Endodermal cell (in vitro differentiated cells): Measurements from ENCODE around the gene ZDHHC18. TPM values are rescaled to one million over a fixed set of nuclear protein-coding genes. Genes with fewer than 3 reads are reported as not detected.
A peak's percentile ranks its signal among the peaks of the same experiment; 100 is the strongest.

ENCODE experiments used
- DNase-seq: peaks from one replicate; pipeline ENCODE4 v3.0.0-alpha.2; 2017
- H3K27ac ChIP-seq: 2 replicates; pipeline ENCODE4 v1.5.1; 2013; ENCODE audit warnings: mild to moderate bottlenecking, low read depth, low read length, moderate library complexity
- H3K27me3 ChIP-seq: 2 replicates; pipeline ENCODE4 v1.6.1; 2013; ENCODE audit warnings: mild to moderate bottlenecking, low read length, moderate library complexity; ENCODE audit not compliant: insufficient read depth, control insufficient read depth, poor library complexity, severe bottlenecking
- H3K36me3 ChIP-seq: 2 replicates; pipeline ENCODE4 v1.7.0; 2013; ENCODE audit warnings: mild to moderate bottlenecking, low read length, moderate library complexity; ENCODE audit not compliant: control insufficient read depth, insufficient read depth
- H3K4me1 ChIP-seq: one replicate; pipeline ENCODE4 v1.7.0; 2013; ENCODE audit warnings: low read length; ENCODE audit not compliant: control insufficient read depth, insufficient read depth
- H3K4me3 ChIP-seq: 2 replicates; pipeline ENCODE4 v1.5.1; 2013; ENCODE audit warnings: mild to moderate bottlenecking, low read length, moderate library complexity
- H3K9ac ChIP-seq: 2 replicates; pipeline ENCODE4 v1.6.1; 2013; ENCODE audit warnings: mild to moderate bottlenecking, low read length, moderate library complexity; ENCODE audit not compliant: poor library complexity, severe bottlenecking; ENCODE audit errors: extremely low read depth
- H3K9me3 ChIP-seq: 2 replicates; pipeline ENCODE4 v1.6.1; 2013; ENCODE audit warnings: mild to moderate bottlenecking, low read length, moderate library complexity; ENCODE audit not compliant: control insufficient read depth
- H3K27ac Mint-ChIP-seq: 2 replicates; pipeline ENCODE4 v1.8.0; 2020; ENCODE audit warnings: mixed read lengths
- H3K27me3 Mint-ChIP-seq: 2 replicates; pipeline ENCODE4 v1.8.0; 2021; ENCODE audit warnings: mild to moderate bottlenecking, mixed read lengths; ENCODE audit not compliant: insufficient read depth
- H3K36me3 Mint-ChIP-seq: 2 replicates; pipeline ENCODE4 v1.8.0; 2020; ENCODE audit warnings: low read depth, mixed read lengths
- H3K4me1 Mint-ChIP-seq: 2 replicates; pipeline ENCODE4 v1.8.0; 2020; ENCODE audit warnings: mixed read lengths
- H3K4me3 Mint-ChIP-seq: 2 replicates; pipeline ENCODE4 v1.8.0; 2020; ENCODE audit warnings: mild to moderate bottlenecking, moderate library complexity, mixed read lengths
- H3K9me3 Mint-ChIP-seq: 2 replicates; pipeline ENCODE4 v1.8.0; 2020; ENCODE audit warnings: mild to moderate bottlenecking, mixed read lengths
- WGBS, 2 experiments: methylation state at CpG; one replicate each; pipeline versions ENCODE4 v1.1.5 to v1.1.7; 2013; ENCODE audit warnings: missing lambda C conversion rate in 2 of 2, mixed read lengths in 1 of 2; ENCODE audit not compliant: insufficient coverage in 1 of 2, insufficient read length in 1 of 2; 5-methylcytosine and 5-hydroxymethylcytosine counted together
- total RNA-seq, 2 donors: library from RNA; stranded (reverse); fragmentation: NEBNext Ultra II Directional in 1 of 2; extraction: Animal tissue kit (Norgen Biotek cat#: 25700) in 1 of 2; gene quantifications; 2 replicates in 1 of 2; 3 replicates in 1 of 2; pipeline ENCODE4 v1.2.1, GENCODE V29; 2021
- TF ChIP-seq, protein P1 (sequence below): fragments of 200-600 bp; sonication (generic); conservative IDR thresholded peaks from 2 replicates; pipeline ENCODE4 v1.5.0; 2021; ENCODE audit warnings: antibody characterized with exemption, mild to moderate bottlenecking

The ZDHHC18 gene
- total RNA-seq, 2 donors from 2014 or later = 39.7 to 42.4 TPM

DNA sequence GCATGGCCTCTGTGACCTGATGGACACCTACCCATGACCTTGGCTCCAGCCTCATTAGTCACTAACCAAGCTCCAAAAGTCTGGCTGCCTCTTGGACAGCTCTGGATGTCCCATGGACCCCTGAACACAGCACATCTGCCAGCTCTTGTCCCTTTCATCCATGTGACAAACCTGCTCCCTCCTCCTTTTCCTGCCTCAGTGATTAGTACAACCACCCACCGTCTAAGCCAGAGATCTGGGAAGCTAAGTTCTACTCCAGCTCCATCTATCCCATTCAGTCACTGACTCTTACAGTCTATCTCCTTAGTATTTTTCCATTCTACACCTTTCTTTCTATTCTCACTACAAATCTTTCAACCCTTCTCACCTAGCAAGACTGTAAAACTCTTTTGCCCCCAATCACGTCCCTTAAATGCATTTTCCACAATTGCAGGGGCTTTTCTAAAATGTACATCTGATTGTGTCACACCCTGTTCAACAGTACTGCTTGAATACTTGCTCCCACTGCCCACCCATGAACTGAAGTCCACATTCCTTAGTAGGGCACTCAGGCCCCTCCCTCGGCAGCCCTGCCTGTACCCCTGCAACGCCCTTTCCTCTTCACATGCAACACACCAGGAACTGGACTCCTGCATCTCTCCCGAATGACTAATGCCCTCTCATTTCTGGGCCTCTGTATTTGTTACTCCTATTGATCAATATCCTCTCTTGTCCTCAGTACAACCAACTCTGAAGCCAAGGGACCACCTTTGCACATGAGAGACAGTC lies 56.4 kb downstream of the ZDHHC18 start:
- no peaks in the 10 kb centered on the region for H3K4me1 Mint-ChIP-seq
- no peak overlapping the region for H3K4me3 Mint-ChIP-seq

DNA sequence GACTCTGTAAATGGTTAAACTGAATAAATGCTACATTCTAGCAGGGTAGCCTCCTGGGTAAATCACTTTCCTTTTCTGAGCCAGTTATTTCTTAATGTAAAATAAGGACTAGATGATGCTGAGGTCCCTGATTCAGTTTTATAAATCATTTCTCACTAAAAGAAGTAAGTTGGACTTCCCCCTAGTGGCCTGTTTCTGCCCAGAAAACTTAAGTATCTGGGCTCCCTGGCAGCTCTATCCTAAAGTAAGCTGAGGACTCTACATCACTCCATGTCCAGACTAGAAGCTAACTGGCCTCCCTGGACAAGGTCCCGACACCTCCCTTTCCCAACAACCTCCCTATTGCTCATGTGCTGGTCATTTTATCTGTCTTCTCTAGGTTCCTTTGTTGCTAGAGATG lies 60.6 kb downstream of the ZDHHC18 start:
- H3K27me3 Mint-ChIP-seq = no peaks in the 10 kb centered on the region
- 86 to 100% methylated on average over 1 of the region's 1 CpG for WGBS, 2 experiments
- TF ChIP-seq, protein P1, sequence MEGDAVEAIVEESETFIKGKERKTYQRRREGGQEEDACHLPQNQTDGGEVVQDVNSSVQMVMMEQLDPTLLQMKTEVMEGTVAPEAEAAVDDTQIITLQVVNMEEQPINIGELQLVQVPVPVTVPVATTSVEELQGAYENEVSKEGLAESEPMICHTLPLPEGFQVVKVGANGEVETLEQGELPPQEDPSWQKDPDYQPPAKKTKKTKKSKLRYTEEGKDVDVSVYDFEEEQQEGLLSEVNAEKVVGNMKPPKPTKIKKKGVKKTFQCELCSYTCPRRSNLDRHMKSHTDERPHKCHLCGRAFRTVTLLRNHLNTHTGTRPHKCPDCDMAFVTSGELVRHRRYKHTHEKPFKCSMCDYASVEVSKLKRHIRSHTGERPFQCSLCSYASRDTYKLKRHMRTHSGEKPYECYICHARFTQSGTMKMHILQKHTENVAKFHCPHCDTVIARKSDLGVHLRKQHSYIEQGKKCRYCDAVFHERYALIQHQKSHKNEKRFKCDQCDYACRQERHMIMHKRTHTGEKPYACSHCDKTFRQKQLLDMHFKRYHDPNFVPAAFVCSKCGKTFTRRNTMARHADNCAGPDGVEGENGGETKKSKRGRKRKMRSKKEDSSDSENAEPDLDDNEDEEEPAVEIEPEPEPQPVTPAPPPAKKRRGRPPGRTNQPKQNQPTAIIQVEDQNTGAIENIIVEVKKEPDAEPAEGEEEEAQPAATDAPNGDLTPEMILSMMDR = peak; percentile 72
- no peak overlapping the region for H3K27ac Mint-ChIP-seq
- H3K9me3 Mint-ChIP-seq = no peaks in the 10 kb centered on the region
- no peaks in the 10 kb centered on the region for H3K4me1 ChIP-seq
- no peaks in the 10 kb centered on the region for H3K9me3 ChIP-seq
- no peak overlapping the region for H3K4me3 Mint-ChIP-seq
- no peaks in the 10 kb centered on the region for H3K27me3 ChIP-seq
- no peak overlapping the region for H3K4me3 ChIP-seq
- H3K27ac ChIP-seq = no peak overlapping the region
- peaks cover 70% of the 10 kb centered on the region for H3K36me3 ChIP-seq
- no peak for DNase-seq
- peaks cover 11% of the 10 kb centered on the region for H3K4me1 Mint-ChIP-seq
- H3K36me3 Mint-ChIP-seq = peaks cover 63% of the 10 kb centered on the region
- H3K9ac ChIP-seq = no peak overlapping the region

More for the DNA sequence above, 56.4 kb downstream of the ZDHHC18 start:
- H3K36me3 Mint-ChIP-seq = peaks cover 66% of the 10 kb centered on the region
- peaks cover 67% of the 10 kb centered on the region for H3K36me3 ChIP-seq
- no peaks in the 10 kb centered on the region for H3K27me3 ChIP-seq
- 91 to 97% methylated on average over 5 of the region's 5 CpGs for WGBS, 2 experiments
- no peaks in the 10 kb centered on the region for H3K4me1 ChIP-seq
- no peak for DNase-seq
- TF ChIP-seq, protein P1 = no peak
- no peaks in the 10 kb centered on the region for H3K9me3 Mint-ChIP-seq
- H3K9me3 ChIP-seq = no peaks in the 10 kb centered on the region
- no peak overlapping the region for H3K4me3 ChIP-seq
- no peak overlapping the region for H3K27ac ChIP-seq
- no peak overlapping the region for H3K9ac ChIP-seq
- no peak overlapping the region for H3K27ac Mint-ChIP-seq
- no peaks in the 10 kb centered on the region for H3K27me3 Mint-ChIP-seq

DNA sequence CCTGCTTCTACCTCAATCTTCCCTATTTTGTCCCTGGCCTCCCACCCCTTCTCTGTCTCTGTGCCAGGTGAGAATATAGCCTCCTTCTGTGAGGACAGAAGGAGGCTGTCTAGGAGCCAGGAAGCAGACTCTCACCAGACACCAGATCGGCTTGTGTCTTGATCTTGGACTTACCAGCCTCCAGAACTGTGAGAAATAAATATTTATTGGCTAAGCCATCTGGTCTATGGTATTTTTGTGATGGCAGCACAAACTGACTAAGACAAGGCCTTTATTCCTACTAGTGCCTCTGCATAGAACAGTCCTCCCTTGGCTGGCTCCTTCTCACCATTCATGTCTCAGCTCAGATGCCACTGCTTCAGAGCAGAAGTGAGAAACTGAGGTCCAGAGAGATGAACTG lies 61.7 kb downstream of the ZDHHC18 start:
- H3K36me3 ChIP-seq = peaks cover 70% of the 10 kb centered on the region
- 80 to 90% methylated on average over 1 of the region's 1 CpG for WGBS, 2 experiments
- H3K4me3 Mint-ChIP-seq = peak overlapping the region; percentile 85
- H3K9me3 ChIP-seq = no peaks in the 10 kb centered on the region
- no peaks in the 10 kb centered on the region for H3K27me3 ChIP-seq
- TF ChIP-seq, protein P1 = no peak
- H3K27ac Mint-ChIP-seq = peak overlapping the region; percentile 94
- H3K9ac ChIP-seq = no peak overlapping the region
- no peak for DNase-seq
- peaks cover 64% of the 10 kb centered on the region for H3K36me3 Mint-ChIP-seq
- H3K27me3 Mint-ChIP-seq = no peaks in the 10 kb centered on the region
- H3K4me3 ChIP-seq = no peak overlapping the region
- no peak overlapping the region for H3K27ac ChIP-seq
- H3K4me1 Mint-ChIP-seq = peaks cover 11% of the 10 kb centered on the region
- no peaks in the 10 kb centered on the region for H3K9me3 Mint-ChIP-seq
- no peaks in the 10 kb centered on the region for H3K4me1 ChIP-seq
